GM12878 (cell line): ENCODE data around the gene ACTN3. TPM values are rescaled to one million over a fixed set of nuclear protein-coding genes. Genes with fewer than 3 reads are reported as not detected.

ENCODE experiments used
- ATF3 ChIP-seq: IDR thresholded peaks from 2 replicates; pipeline ENCODE4 v1.6.1; 2011; ENCODE audit warnings: low read depth, mild to moderate bottlenecking, low read length, moderate library complexity, borderline replicate concordance; ENCODE audit errors: extremely low read depth
- BHLHE40 ChIP-seq, 2 experiments: fragments of 450-650 bp in 1 of 2; IDR thresholded peaks; 2 replicates each; pipeline ENCODE4 v1.6.1; 2011 to 2017; ENCODE audit warnings: low read depth in 2 of 2, borderline replicate concordance in 1 of 2, improper control_type of control experiment in 1 of 2, low read length in 1 of 2, mild to moderate bottlenecking in 1 of 2
- CBX3 ChIP-seq: fragments of 200-600 bp; sonication (generic); IDR thresholded peaks from 2 replicates; pipeline ENCODE4 v1.6.1; 2016; ENCODE audit warnings: low read depth, borderline replicate concordance
- HCFC1 ChIP-seq: fragments of 150-350 bp; IDR thresholded peaks from 2 replicates; pipeline ENCODE4 v1.6.1; 2014; ENCODE audit warnings: low read length
- KLF5 ChIP-seq: fragments of 450-650 bp; IDR thresholded peaks from 2 replicates; pipeline ENCODE4 v1.6.1; 2014; ENCODE audit warnings: mild to moderate bottlenecking; ENCODE audit not compliant: partially characterized antibody
- MEF2B ChIP-seq: fragments of 450-650 bp; IDR thresholded peaks from 2 replicates; pipeline ENCODE4 v1.6.1; 2018; ENCODE audit warnings: mild to moderate bottlenecking, moderate library complexity; ENCODE audit not compliant: partially characterized antibody, poor library complexity, severe bottlenecking
- MYB ChIP-seq: fragments of 150-350 bp; IDR thresholded peaks from 2 replicates; pipeline ENCODE4 v1.6.1; 2014; ENCODE audit warnings: mild to moderate bottlenecking, low read depth, low read length, borderline replicate concordance
- SMC3 ChIP-seq: IDR thresholded peaks from 2 replicates; pipeline ENCODE4 v1.6.1; 2011; ENCODE audit warnings: low read length, improper control_type of control experiment, borderline replicate concordance
- ZBED1 ChIP-seq: IDR thresholded peaks from 2 replicates; pipeline ENCODE4 v1.6.1; 2016; ENCODE audit warnings: borderline replicate concordance
- ZBTB4 ChIP-seq: fragments of 450-650 bp; formaldehyde crosslinking; IDR thresholded peaks from 2 replicates; pipeline ENCODE4 v1.4.0; 2022; ENCODE audit warnings: mild to moderate bottlenecking, moderate library complexity
- polyA plus RNA-seq, 11 experiments: library from polyadenylated mRNA; depleted of rRNA in 4 of 11; unstranded in 6 of 11; stranded (reverse) in 5 of 11; fragments of >200 nt; fragmentation: Nextera tagmentation in 4 of 11; fragmentation: Illumina TruSeq in 1 of 11; extraction: Ambion mirVana in 4 of 11; extraction: Trizol in 1 of 11; gene quantifications; 1 replicate in 1 of 11; 2 replicates in 10 of 11; pipeline versions ENCODE4 v1.2.1 to v1.2.3, GENCODE V29; 2011 to 2016; ENCODE audit warnings: inconsistent platforms in 2 of 11, missing spikeins in 2 of 11, low read depth in 1 of 11
- total RNA-seq, 4 experiments: library from RNA; depleted of rRNA in 3 of 4; stranded (reverse); fragments of >200 nt in 3 of 4; fragmentation: Illumina TruSeq in 1 of 4; extraction: Trizol in 1 of 4; gene quantifications; 2 replicates each; pipeline versions ENCODE4 v1.2.1 to v1.2.3, GENCODE V29; 2013 to 2021
- TF ChIP-seq, protein P1 (sequence below): fragments of 450-650 bp; IDR thresholded peaks from 2 replicates; pipeline ENCODE4 v1.6.1; 2018; ENCODE audit warnings: borderline replicate concordance, mild to moderate bottlenecking; ENCODE audit not compliant: partially characterized antibody

Gene ACTN3
- total and polyA plus RNA-seq, 10 of the 15 experiments (the other 5 are each of a cell fraction or from before 2014, with no cell fraction given) = 0.06 to 0.67 (median 0.17) TPM; not detected in 3

GRCh38 chr11:66579017-66579606, 32.4 kb downstream of the ACTN3 start (continued):
- TF ChIP-seq, protein P1, sequence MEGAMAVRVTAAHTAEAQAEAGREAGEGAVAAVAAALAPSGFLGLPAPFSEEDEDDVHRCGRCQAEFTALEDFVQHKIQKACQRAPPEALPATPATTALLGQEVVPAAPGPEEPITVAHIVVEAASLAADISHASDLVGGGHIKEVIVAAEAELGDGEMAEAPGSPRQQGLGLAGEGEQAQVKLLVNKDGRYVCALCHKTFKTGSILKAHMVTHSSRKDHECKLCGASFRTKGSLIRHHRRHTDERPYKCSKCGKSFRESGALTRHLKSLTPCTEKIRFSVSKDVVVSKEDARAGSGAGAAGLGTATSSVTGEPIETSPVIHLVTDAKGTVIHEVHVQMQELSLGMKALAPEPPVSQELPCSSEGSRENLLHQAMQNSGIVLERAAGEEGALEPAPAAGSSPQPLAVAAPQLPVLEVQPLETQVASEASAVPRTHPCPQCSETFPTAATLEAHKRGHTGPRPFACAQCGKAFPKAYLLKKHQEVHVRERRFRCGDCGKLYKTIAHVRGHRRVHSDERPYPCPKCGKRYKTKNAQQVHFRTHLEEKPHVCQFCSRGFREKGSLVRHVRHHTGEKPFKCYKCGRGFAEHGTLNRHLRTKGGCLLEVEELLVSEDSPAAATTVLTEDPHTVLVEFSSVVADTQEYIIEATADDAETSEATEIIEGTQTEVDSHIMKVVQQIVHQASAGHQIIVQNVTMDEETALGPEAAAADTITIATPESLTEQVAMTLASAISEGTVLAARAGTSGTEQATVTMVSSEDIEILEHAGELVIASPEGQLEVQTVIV = no peak
- TF ChIP-seq MYB (no peak), KLF5 (no peak), BHLHE40 (IDR thresholded peaks at IDR 0.05; ENCODE audit: borderline replicate concordance in 1 of 2, low read depth in 2 of 2, low read length in 1 of 2) (peak in 1 of 2 experiments; percentile 45; a peak in 1 of 4 replicates), ATF3 (no peak), CBX3 (no peak), ZBED1 (no peak), ZBTB4 (CRISPR knock-in tag) (no peak), HCFC1 (no peak), MEF2B (no peak), SMC3 (peak; percentile 93)
